WERI-Rb-1 (cell line): ENCODE data around the gene KDM4D.

Experiments
- DNase-seq: peaks from one replicate; pipeline ENCODE4 v3.0.0-alpha.2; 2020
- H3K27ac ChIP-seq: fragments of 250-450 bp; sonication (Bioruptor Pico); 2 replicates; pipeline ENCODE4 v1.5.1; 2020; ENCODE audit warnings: mild to moderate bottlenecking, moderate library complexity
- H3K27me3 ChIP-seq: fragments of 250-450 bp; sonication (Bioruptor Pico); 2 replicates; pipeline ENCODE4 v1.5.1; 2021; ENCODE audit warnings: mild to moderate bottlenecking, low read depth, moderate library complexity; ENCODE audit not compliant: insufficient read depth, severe bottlenecking
- H3K36me3 ChIP-seq: fragments of 250-450 bp; sonication (Bioruptor Pico); 2 replicates; pipeline ENCODE4 v1.5.1; 2020; ENCODE audit warnings: mild to moderate bottlenecking, moderate library complexity
- H3K4me3 ChIP-seq: 2 replicates; pipeline ENCODE4 v1.5.1; 2011; ENCODE audit warnings: low read depth, mild to moderate bottlenecking, control low read depth, low read length
- H3K9me3 ChIP-seq: fragments of 250-450 bp; sonication (Bioruptor Pico); 2 replicates; pipeline ENCODE4 v1.5.1; 2021; ENCODE audit warnings: mild to moderate bottlenecking, moderate library complexity; ENCODE audit not compliant: severe bottlenecking
- TF ChIP-seq, protein P1 (sequence below): IDR thresholded peaks from 2 replicates; pipeline ENCODE4 v1.5.1; 2011; ENCODE audit warnings: low read depth, mild to moderate bottlenecking, control low read depth, inconsistent platforms, low read length

The KDM4D gene

GRCh38 chr11:94934846-94935245, 38.7 kb upstream of the KDM4D start:
- no peaks in the 10 kb centered on the region for H3K36me3 ChIP-seq
- no peaks in the 10 kb centered on the region for H3K27me3 ChIP-seq
- TF ChIP-seq, protein P1, sequence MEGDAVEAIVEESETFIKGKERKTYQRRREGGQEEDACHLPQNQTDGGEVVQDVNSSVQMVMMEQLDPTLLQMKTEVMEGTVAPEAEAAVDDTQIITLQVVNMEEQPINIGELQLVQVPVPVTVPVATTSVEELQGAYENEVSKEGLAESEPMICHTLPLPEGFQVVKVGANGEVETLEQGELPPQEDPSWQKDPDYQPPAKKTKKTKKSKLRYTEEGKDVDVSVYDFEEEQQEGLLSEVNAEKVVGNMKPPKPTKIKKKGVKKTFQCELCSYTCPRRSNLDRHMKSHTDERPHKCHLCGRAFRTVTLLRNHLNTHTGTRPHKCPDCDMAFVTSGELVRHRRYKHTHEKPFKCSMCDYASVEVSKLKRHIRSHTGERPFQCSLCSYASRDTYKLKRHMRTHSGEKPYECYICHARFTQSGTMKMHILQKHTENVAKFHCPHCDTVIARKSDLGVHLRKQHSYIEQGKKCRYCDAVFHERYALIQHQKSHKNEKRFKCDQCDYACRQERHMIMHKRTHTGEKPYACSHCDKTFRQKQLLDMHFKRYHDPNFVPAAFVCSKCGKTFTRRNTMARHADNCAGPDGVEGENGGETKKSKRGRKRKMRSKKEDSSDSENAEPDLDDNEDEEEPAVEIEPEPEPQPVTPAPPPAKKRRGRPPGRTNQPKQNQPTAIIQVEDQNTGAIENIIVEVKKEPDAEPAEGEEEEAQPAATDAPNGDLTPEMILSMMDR = no peak
- DNase-seq = no peak
- no peak overlapping the region for H3K4me3 ChIP-seq
- no peaks in the 10 kb centered on the region for H3K9me3 ChIP-seq
- H3K27ac ChIP-seq = no peak overlapping the region

DNA sequence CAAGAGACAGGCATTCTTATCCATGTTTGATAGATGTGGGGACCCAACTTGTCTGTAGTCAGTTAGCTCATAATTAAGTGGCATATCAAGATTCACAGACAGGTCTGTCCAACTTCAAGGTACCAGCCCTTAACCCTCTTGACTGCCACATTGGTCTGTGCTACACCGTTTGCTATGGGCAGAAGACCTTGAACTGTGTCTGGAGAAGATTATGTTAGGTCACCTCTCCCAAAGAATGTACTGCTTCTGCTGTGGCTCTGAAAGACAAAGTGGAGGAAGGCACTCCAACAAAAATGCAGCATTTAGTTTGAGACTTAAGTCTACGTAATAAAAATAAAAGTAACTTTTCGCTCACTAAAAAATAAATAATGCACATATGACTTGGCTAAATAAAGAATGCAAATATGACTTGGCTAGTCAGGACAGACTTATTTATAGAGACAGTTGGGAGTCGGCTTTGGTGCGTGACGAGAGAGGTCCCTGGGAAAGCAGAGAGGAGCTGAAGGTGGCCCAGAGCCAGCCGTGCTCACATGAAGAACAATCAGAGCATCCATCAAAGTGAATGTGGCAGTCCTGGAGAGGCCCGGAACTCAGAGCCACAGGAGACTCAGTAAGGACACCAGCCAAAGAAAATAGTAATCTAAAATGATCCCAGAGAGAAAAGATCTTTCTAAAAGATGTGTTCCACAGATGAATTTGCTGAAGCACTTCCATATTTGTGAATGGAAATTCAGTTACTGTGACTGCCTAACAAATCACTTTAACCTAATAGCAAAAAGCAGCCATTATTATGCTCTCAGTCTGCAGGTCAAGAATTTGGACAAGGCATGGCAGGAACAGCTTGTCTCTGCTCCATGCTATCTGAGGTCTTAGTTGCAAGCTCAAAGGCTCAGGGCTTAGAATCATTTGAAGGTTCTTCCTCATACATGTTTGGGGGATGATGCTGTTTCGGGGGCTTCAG, 35.1 kb upstream of the KDM4D start:
- DNase-seq = no peak
- TF ChIP-seq, protein P1 = no peak
- no peaks in the 10 kb centered on the region for H3K27me3 ChIP-seq
- peaks cover under 1% of the 10 kb centered on the region for H3K9me3 ChIP-seq
- H3K4me3 ChIP-seq = no peak overlapping the region
- no peaks in the 10 kb centered on the region for H3K36me3 ChIP-seq
- no peak overlapping the region for H3K27ac ChIP-seq

- H3K9me3 ChIP-seq = peaks cover 3% of the 10 kb centered on the region
- no peaks in the 10 kb centered on the region for H3K36me3 ChIP-seq
- no peak overlapping the region for H3K4me3 ChIP-seq
- DNase-seq = no peak
- TF ChIP-seq, protein P1 = no peak
- H3K27me3 ChIP-seq = no peaks in the 10 kb centered on the region
- H3K27ac ChIP-seq = no peak overlapping the region
These were observed 34.2 kb upstream of the KDM4D start for GRCh38 chr11:94939346-94939745.

GRCh38 chr11:94941131-94941530, 32.4 kb upstream of the KDM4D start:
- DNase-seq = no peak
- Histone ChIP-seq H3K4me3 (no peak overlapping the region), H3K9me3 (peaks cover 3% of the 10 kb centered on the region), H3K27ac (no peak overlapping the region), H3K36me3 (no peaks in the 10 kb centered on the region), H3K27me3 (no peaks in the 10 kb centered on the region)
- TF ChIP-seq, protein P1 = no peak

- Histone ChIP-seq H3K27me3 (no peaks in the 10 kb centered on the region), H3K4me3 (no peak overlapping the region), H3K27ac (no peak overlapping the region), H3K36me3 (no peaks in the 10 kb centered on the region), H3K9me3 (peaks cover 3% of the 10 kb centered on the region)
- no peak for DNase-seq
- TF ChIP-seq, protein P1 = no peak
These were observed 26.7 kb upstream of the KDM4D start for GRCh38 chr11:94946812-94947211.
